Measurements from ENCODE around the gene CTU2.
A peak's percentile ranks its signal among the peaks of the same experiment; 100 is the strongest.

The CTU2 gene

GRCh38 chr16:88759245-88759975, 53.1 kb downstream of the CTU2 start:
- H3K27me3 ChIP-seq (ENCODE audit: control insufficient read depth in 5 of 5, insufficient read depth in 4 of 5, low read length in 5 of 5): no peaks in the 10 kb centered on the region
- peak overlapping the region; percentile 23 for H3K27ac ChIP-seq (ENCODE audit: low read depth, low read length)
- H3K4me1 ChIP-seq (ENCODE audit: control insufficient read depth in 5 of 5, insufficient read depth in 5 of 5, low read length in 5 of 5): peaks cover 1 to 67% (median 51%) of the 10 kb centered on the region in 5 donors
- peaks cover 0 to 24% (median 15%) of the 10 kb centered on the region in 5 donors for H3K36me3 ChIP-seq (ENCODE audit: control insufficient read depth in 5 of 5, insufficient read depth in 5 of 5, low read length in 5 of 5)
- peak overlapping the region in 2 of 5 donors; percentile 14 to 30 for H3K9ac ChIP-seq (ENCODE audit: low read length in 5 of 5)
- H3K9me3 ChIP-seq (ENCODE audit: control insufficient read depth in 5 of 5, low read length in 5 of 5): peaks cover 0 to 3% (median 0%) of the 10 kb centered on the region in 5 donors
- peak overlapping the region in 2 of 5 donors; percentile 34 to 38 for H3K4me3 ChIP-seq (ENCODE audit: low read depth in 1 of 5, low read length in 5 of 5)

DNA sequence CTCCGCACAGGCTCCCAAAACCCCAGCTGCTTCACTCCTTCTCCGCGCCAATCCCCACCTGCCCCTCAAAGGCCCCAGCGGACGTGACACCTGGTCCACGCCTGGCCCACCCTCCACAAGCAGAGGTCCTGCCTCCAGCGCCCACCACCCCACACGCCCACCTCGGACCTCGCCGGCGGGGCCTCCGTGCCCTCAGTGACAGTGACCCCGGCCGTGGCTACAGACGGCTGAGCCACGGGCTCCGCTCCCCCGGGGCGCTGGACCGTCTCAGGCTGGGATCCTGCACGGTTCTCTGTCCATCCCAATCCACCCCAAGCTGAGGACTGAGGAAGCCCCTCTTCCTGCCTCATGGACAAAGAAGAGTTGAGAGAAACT, 53.7 kb downstream of the CTU2 start:
- Histone ChIP-seq H3K27ac (ENCODE audit: low read depth, low read length) (peak overlapping the region; percentile 23), H3K27me3 (ENCODE audit: control insufficient read depth in 5 of 5, insufficient read depth in 4 of 5, low read length in 5 of 5) (no peaks in the 10 kb centered on the region), H3K9me3 (ENCODE audit: control insufficient read depth in 5 of 5, low read length in 5 of 5) (peaks cover 0 to 3% (median 0%) of the 10 kb centered on the region in 5 donors), H3K36me3 (ENCODE audit: control insufficient read depth in 5 of 5, insufficient read depth in 5 of 5, low read length in 5 of 5) (peaks cover 0 to 24% (median 15%) of the 10 kb centered on the region in 5 donors), H3K9ac (ENCODE audit: low read length in 5 of 5) (peak overlapping the region in 3 of 5 donors; percentile 14 to 40 (median 30)), H3K4me1 (ENCODE audit: control insufficient read depth in 5 of 5, insufficient read depth in 5 of 5, low read length in 5 of 5) (peaks cover 1 to 67% (median 51%) of the 10 kb centered on the region in 5 donors), H3K4me3 (ENCODE audit: low read depth in 1 of 5, low read length in 5 of 5) (peak overlapping the region in 1 of 5 donors; percentile 38)

- H3K9me3 ChIP-seq (ENCODE audit: control insufficient read depth in 5 of 5, low read length in 5 of 5): peaks cover 0 to 3% (median 0%) of the 10 kb centered on the region in 5 donors
- peaks cover 0 to 24% (median 15%) of the 10 kb centered on the region in 5 donors for H3K36me3 ChIP-seq (ENCODE audit: control insufficient read depth in 5 of 5, insufficient read depth in 5 of 5, low read length in 5 of 5)
- H3K9ac ChIP-seq (ENCODE audit: low read length in 5 of 5): peak overlapping the region in 2 of 5 donors; percentile 3 to 40
- peaks cover 1 to 72% (median 55%) of the 10 kb centered on the region in 5 donors for H3K4me1 ChIP-seq (ENCODE audit: control insufficient read depth in 5 of 5, insufficient read depth in 5 of 5, low read length in 5 of 5)
- H3K27ac ChIP-seq (ENCODE audit: low read depth, low read length): peak overlapping the region; percentile 23
- H3K4me3 ChIP-seq (ENCODE audit: low read depth in 1 of 5, low read length in 5 of 5): no peak overlapping the region
- no peaks in the 10 kb centered on the region for H3K27me3 ChIP-seq (ENCODE audit: control insufficient read depth in 5 of 5, insufficient read depth in 4 of 5, low read length in 5 of 5)
These were observed 54.3 kb downstream of the CTU2 start for GRCh38 chr16:88760424-88761142.

- Histone ChIP-seq H3K4me1 (ENCODE audit: control insufficient read depth in 5 of 5, insufficient read depth in 5 of 5, low read length in 5 of 5) (peaks cover 1 to 76% (median 56%) of the 10 kb centered on the region in 5 donors), H3K27me3 (ENCODE audit: control insufficient read depth in 5 of 5, insufficient read depth in 4 of 5, low read length in 5 of 5) (no peaks in the 10 kb centered on the region), H3K4me3 (ENCODE audit: low read depth in 1 of 5, low read length in 5 of 5) (no peak overlapping the region), H3K36me3 (ENCODE audit: control insufficient read depth in 5 of 5, insufficient read depth in 5 of 5, low read length in 5 of 5) (peaks cover 0 to 28% (median 16%) of the 10 kb centered on the region in 5 donors), H3K9ac (ENCODE audit: low read length in 5 of 5) (no peak overlapping the region), H3K27ac (ENCODE audit: low read depth, low read length) (no peak overlapping the region), H3K9me3 (ENCODE audit: control insufficient read depth in 5 of 5, low read length in 5 of 5) (peaks cover 0 to 3% (median 0%) of the 10 kb centered on the region in 5 donors)
These were observed 54.8 kb downstream of the CTU2 start for GRCh38 chr16:88761143-88761534.

DNA sequence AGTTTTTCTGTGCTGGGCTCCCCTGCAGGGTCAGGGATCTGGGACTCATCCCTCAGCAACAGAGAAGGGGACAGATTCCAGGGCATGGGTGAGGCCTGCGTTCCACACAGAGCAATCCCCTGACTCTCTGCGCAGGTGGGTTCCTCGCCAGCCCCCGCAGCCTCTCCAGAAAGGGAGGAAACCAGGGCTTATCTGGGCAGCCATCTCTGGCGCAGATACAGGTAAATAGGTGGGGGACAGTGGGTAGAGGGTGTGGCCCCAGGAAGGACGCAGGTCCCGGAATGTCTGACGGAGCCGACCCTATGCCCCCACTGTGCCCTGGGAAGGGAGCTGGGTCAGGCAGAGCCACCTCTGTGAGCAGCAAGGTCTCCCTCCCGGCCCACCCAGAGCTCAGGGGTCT, 55.5 kb downstream of the CTU2 start:
- Histone ChIP-seq H3K4me1 (ENCODE audit: control insufficient read depth in 5 of 5, insufficient read depth in 5 of 5, low read length in 5 of 5) (peaks cover 1 to 83% (median 58%) of the 10 kb centered on the region in 5 donors), H3K27me3 (ENCODE audit: control insufficient read depth in 5 of 5, insufficient read depth in 4 of 5, low read length in 5 of 5) (no peaks in the 10 kb centered on the region), H3K4me3 (ENCODE audit: low read depth in 1 of 5, low read length in 5 of 5) (no peak overlapping the region), H3K9me3 (ENCODE audit: control insufficient read depth in 5 of 5, low read length in 5 of 5) (peaks cover 0 to 3% (median 0%) of the 10 kb centered on the region in 5 donors), H3K27ac (ENCODE audit: low read depth, low read length) (no peak overlapping the region), H3K9ac (ENCODE audit: low read length in 5 of 5) (no peak overlapping the region), H3K36me3 (ENCODE audit: control insufficient read depth in 5 of 5, insufficient read depth in 5 of 5, low read length in 5 of 5) (peaks cover 0 to 29% (median 16%) of the 10 kb centered on the region in 5 donors)

DNA sequence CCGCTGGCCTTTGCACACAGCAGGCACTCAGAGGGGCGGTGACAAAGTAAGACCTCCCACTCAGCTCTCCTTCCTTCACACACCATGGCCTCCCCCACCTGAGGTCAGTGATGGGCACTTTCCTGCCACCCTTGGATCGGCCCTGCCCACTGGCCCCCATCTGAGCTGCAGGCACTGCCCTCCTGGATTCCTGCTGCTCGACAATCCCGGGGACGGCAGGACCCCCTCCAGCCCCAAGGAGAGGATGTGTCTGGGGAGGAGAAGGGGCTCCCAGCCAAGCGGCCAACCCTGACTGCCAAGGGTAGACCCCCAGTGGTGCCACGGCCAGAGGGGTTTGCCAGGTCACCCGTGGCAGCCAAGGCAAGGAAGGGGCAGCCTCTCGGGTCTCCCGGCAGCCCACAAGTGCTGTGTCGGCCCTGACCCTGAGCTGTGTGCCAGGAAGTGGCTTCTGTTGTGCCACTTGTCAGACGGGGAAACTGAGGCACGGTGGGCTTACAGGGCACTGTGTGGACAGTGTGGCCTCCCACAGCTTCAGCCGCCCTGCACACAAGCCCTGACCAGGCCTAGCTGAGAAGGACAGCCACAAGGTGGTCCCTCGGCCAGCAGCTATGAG, 56.1 kb downstream of the CTU2 start:
- Histone ChIP-seq H3K36me3 (ENCODE audit: control insufficient read depth in 5 of 5, insufficient read depth in 5 of 5, low read length in 5 of 5) (peaks cover 0 to 29% (median 16%) of the 10 kb centered on the region in 5 donors), H3K9me3 (ENCODE audit: control insufficient read depth in 5 of 5, low read length in 5 of 5) (peaks cover 0 to 3% (median 0%) of the 10 kb centered on the region in 5 donors), H3K4me1 (ENCODE audit: control insufficient read depth in 5 of 5, insufficient read depth in 5 of 5, low read length in 5 of 5) (peaks cover 1 to 89% (median 64%) of the 10 kb centered on the region in 5 donors), H3K27ac (ENCODE audit: low read depth, low read length) (no peak overlapping the region), H3K27me3 (ENCODE audit: control insufficient read depth in 5 of 5, insufficient read depth in 4 of 5, low read length in 5 of 5) (no peaks in the 10 kb centered on the region), H3K9ac (ENCODE audit: low read length in 5 of 5) (no peak overlapping the region), H3K4me3 (ENCODE audit: low read depth in 1 of 5, low read length in 5 of 5) (no peak overlapping the region)

- H3K9ac ChIP-seq (ENCODE audit: low read length in 5 of 5): no peak overlapping the region
- H3K4me1 ChIP-seq (ENCODE audit: control insufficient read depth in 5 of 5, insufficient read depth in 5 of 5, low read length in 5 of 5): peaks cover 1 to 91% (median 69%) of the 10 kb centered on the region in 5 donors
- H3K27ac ChIP-seq (ENCODE audit: low read depth, low read length): no peak overlapping the region
These were observed 56.6 kb downstream of the CTU2 start for GRCh38 chr16:88762941-88763340.

GRCh38 chr16:88763502-88764053, 57.3 kb downstream of the CTU2 start:
- Histone ChIP-seq H3K9me3 (ENCODE audit: control insufficient read depth in 5 of 5, low read length in 5 of 5) (peaks cover 0 to 2% (median 0%) of the 10 kb centered on the region in 5 donors), H3K9ac (ENCODE audit: low read length in 5 of 5) (no peak overlapping the region), H3K4me3 (ENCODE audit: low read depth in 1 of 5, low read length in 5 of 5) (no peak overlapping the region), H3K27ac (ENCODE audit: low read depth, low read length) (no peak overlapping the region), H3K27me3 (ENCODE audit: control insufficient read depth in 5 of 5, insufficient read depth in 4 of 5, low read length in 5 of 5) (no peaks in the 10 kb centered on the region), H3K4me1 (ENCODE audit: control insufficient read depth in 5 of 5, insufficient read depth in 5 of 5, low read length in 5 of 5) (peaks cover 1 to 91% (median 70%) of the 10 kb centered on the region in 5 donors), H3K36me3 (ENCODE audit: control insufficient read depth in 5 of 5, insufficient read depth in 5 of 5, low read length in 5 of 5) (peaks cover 0 to 29% (median 16%) of the 10 kb centered on the region in 5 donors)

More at GRCh38 chr16:88762941-88763340, 56.6 kb downstream of the CTU2 start:
- no peaks in the 10 kb centered on the region for H3K27me3 ChIP-seq (ENCODE audit: control insufficient read depth in 5 of 5, insufficient read depth in 4 of 5, low read length in 5 of 5)
- peaks cover 0 to 3% (median 0%) of the 10 kb centered on the region in 5 donors for H3K9me3 ChIP-seq (ENCODE audit: control insufficient read depth in 5 of 5, low read length in 5 of 5)
- H3K4me3 ChIP-seq (ENCODE audit: low read depth in 1 of 5, low read length in 5 of 5): no peak overlapping the region
- peaks cover 0 to 29% (median 16%) of the 10 kb centered on the region in 5 donors for H3K36me3 ChIP-seq (ENCODE audit: control insufficient read depth in 5 of 5, insufficient read depth in 5 of 5, low read length in 5 of 5)

DNA sequence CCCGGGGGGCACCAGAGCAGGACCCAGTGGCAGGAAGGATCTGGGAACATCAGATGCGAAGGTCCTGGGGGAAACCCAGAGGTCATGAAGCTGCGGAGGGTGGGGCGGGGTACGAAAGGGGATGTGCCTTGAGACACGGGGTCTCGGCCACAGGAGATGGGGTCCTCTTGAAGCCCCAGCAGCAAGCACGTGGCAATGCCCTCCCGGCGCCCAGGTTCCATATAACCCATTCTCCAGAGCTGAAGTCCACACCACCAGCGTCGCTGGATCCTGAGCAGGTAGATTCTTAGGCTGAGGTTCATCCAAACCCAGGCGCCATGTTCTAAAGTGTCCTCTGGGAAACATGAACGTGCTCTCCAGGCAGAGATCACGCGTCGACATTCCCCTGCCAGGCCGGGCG, 57.8 kb downstream of the CTU2 start:
- no peak overlapping the region for H3K4me3 ChIP-seq (ENCODE audit: low read depth in 1 of 5, low read length in 5 of 5)
- no peaks in the 10 kb centered on the region for H3K9me3 ChIP-seq (ENCODE audit: control insufficient read depth in 5 of 5, low read length in 5 of 5)
- H3K27ac ChIP-seq (ENCODE audit: low read depth, low read length): no peak overlapping the region
- no peak overlapping the region for H3K9ac ChIP-seq (ENCODE audit: low read length in 5 of 5)
- H3K27me3 ChIP-seq (ENCODE audit: control insufficient read depth in 5 of 5, insufficient read depth in 4 of 5, low read length in 5 of 5): no peaks in the 10 kb centered on the region
- H3K4me1 ChIP-seq (ENCODE audit: control insufficient read depth in 5 of 5, insufficient read depth in 5 of 5, low read length in 5 of 5): peaks cover 2 to 91% (median 70%) of the 10 kb centered on the region in 5 donors
- peaks cover 0 to 29% (median 16%) of the 10 kb centered on the region in 5 donors for H3K36me3 ChIP-seq (ENCODE audit: control insufficient read depth in 5 of 5, insufficient read depth in 5 of 5, low read length in 5 of 5)

Measured in subcutaneous abdominal adipose tissue (tissue), 5 donors.